HL-60 (cell line): ENCODE measurements around the gene ETHE1.
"Not testable (repeated sequence)": the region's sequence is repeated elsewhere in the genome, so short reads cannot be mapped to it uniquely, and the experiment has no call there.

Experiments used
- DNase-seq, 2 experiments: peaks; one replicate each; pipeline ENCODE4 v3.0.0-alpha.2; 2010 to 2020; ENCODE audit warnings: low read depth in 1 of 2, low spot score in 1 of 2
- H3K27ac ChIP-seq: fragments of 250-450 bp; sonication (Bioruptor Pico); replicated peaks from 2 replicates; pipeline ENCODE4 v1.5.1; 2020; ENCODE audit warnings: mild to moderate bottlenecking, moderate library complexity
- H3K27me3 ChIP-seq: fragments of 250-450 bp; sonication (Bioruptor Pico); 2 replicates; pipeline ENCODE4 v1.5.1; 2021; ENCODE audit warnings: mild to moderate bottlenecking, moderate library complexity; ENCODE audit not compliant: insufficient read depth, poor library complexity, severe bottlenecking
- H3K4me3 ChIP-seq: replicated peaks from 2 replicates; pipeline ENCODE4 v1.5.1; 2011; ENCODE audit warnings: mild to moderate bottlenecking, control low read depth, low read length; ENCODE audit not compliant: insufficient read depth
- GABPA ChIP-seq: IDR thresholded peaks from 2 replicates; pipeline ENCODE4 v1.6.1; 2012; ENCODE audit warnings: low read depth
- POLR2AphosphoS5 ChIP-seq: IDR thresholded peaks from 2 replicates; pipeline ENCODE4 v1.6.1; 2012; ENCODE audit warnings: low read depth
- SPI1 ChIP-seq: IDR thresholded peaks from 2 replicates; pipeline ENCODE4 v1.6.1; 2012; ENCODE audit warnings: low read depth, mild to moderate bottlenecking, borderline replicate concordance
- TF ChIP-seq, protein P1 (sequence below): IDR thresholded peaks from 2 replicates; pipeline ENCODE4 v1.6.1; 2012; ENCODE audit warnings: low read depth; ENCODE audit not compliant: insufficient replicate concordance
- TF ChIP-seq, protein P2 (sequence below): IDR thresholded peaks from one replicate; pipeline ENCODE4 v1.5.1; 2011; ENCODE audit warnings: low read length, control low read depth, inconsistent platforms; ENCODE audit not compliant: insufficient read depth

Gene ETHE1

DNA sequence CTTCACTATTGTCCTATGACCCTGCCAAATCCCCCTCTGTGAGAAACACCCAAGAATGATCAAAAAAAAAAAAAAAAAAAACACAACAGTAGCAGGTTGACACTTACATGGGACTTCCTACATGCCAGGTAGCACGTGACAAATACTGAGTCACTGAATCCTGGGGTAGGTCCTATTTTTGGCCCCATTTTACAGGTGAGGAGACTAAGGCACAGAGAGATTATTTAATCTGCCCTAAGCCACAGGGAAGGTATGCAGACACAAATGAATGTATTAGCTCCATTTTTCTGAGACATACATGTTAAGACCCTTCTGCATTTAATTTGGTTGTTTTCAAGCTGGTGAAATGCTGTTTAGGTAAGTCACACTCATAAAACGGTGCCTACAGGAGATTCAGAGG, 21.7 kb upstream of the ETHE1 start:
- H3K4me3 ChIP-seq, result no peak overlapping the region
- TF ChIP-seq, protein P1, sequence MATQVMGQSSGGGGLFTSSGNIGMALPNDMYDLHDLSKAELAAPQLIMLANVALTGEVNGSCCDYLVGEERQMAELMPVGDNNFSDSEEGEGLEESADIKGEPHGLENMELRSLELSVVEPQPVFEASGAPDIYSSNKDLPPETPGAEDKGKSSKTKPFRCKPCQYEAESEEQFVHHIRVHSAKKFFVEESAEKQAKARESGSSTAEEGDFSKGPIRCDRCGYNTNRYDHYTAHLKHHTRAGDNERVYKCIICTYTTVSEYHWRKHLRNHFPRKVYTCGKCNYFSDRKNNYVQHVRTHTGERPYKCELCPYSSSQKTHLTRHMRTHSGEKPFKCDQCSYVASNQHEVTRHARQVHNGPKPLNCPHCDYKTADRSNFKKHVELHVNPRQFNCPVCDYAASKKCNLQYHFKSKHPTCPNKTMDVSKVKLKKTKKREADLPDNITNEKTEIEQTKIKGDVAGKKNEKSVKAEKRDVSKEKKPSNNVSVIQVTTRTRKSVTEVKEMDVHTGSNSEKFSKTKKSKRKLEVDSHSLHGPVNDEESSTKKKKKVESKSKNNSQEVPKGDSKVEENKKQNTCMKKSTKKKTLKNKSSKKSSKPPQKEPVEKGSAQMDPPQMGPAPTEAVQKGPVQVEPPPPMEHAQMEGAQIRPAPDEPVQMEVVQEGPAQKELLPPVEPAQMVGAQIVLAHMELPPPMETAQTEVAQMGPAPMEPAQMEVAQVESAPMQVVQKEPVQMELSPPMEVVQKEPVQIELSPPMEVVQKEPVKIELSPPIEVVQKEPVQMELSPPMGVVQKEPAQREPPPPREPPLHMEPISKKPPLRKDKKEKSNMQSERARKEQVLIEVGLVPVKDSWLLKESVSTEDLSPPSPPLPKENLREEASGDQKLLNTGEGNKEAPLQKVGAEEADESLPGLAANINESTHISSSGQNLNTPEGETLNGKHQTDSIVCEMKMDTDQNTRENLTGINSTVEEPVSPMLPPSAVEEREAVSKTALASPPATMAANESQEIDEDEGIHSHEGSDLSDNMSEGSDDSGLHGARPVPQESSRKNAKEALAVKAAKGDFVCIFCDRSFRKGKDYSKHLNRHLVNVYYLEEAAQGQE, result no peak
- no peak for TF ChIP-seq GABPA
- TF ChIP-seq, protein P2, sequence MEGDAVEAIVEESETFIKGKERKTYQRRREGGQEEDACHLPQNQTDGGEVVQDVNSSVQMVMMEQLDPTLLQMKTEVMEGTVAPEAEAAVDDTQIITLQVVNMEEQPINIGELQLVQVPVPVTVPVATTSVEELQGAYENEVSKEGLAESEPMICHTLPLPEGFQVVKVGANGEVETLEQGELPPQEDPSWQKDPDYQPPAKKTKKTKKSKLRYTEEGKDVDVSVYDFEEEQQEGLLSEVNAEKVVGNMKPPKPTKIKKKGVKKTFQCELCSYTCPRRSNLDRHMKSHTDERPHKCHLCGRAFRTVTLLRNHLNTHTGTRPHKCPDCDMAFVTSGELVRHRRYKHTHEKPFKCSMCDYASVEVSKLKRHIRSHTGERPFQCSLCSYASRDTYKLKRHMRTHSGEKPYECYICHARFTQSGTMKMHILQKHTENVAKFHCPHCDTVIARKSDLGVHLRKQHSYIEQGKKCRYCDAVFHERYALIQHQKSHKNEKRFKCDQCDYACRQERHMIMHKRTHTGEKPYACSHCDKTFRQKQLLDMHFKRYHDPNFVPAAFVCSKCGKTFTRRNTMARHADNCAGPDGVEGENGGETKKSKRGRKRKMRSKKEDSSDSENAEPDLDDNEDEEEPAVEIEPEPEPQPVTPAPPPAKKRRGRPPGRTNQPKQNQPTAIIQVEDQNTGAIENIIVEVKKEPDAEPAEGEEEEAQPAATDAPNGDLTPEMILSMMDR, result no peak
- no peak for TF ChIP-seq POLR2AphosphoS5
- no peak for TF ChIP-seq SPI1
- DNase-seq, result no peak
- no peaks in the 10 kb centered on the region for H3K27me3 ChIP-seq
- no peak overlapping the region for H3K27ac ChIP-seq

DNA sequence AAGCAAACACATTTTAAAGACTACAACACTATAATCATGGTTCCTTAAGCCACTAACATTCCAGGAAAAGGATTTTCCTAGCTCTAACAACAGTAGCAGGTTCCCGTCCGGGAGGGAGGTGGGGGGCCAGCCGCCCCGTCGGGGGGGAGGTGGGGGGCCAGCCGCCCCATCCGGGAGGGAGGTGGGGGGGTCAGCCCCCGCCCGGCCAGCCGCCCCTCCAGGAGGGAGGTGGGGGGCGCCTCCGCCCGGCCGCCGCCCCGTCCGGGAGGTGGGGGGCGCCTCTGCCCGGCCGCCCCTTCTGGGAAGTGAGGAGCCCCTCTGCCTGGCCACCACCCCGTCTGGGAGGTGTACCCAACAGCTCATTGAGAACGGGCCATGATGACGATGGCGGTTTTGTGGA, 20.9 kb upstream of the ETHE1 start:
- not testable (repeated sequence) for H3K27me3 ChIP-seq, H3K27ac ChIP-seq, H3K4me3 ChIP-seq, DNase-seq

DNA sequence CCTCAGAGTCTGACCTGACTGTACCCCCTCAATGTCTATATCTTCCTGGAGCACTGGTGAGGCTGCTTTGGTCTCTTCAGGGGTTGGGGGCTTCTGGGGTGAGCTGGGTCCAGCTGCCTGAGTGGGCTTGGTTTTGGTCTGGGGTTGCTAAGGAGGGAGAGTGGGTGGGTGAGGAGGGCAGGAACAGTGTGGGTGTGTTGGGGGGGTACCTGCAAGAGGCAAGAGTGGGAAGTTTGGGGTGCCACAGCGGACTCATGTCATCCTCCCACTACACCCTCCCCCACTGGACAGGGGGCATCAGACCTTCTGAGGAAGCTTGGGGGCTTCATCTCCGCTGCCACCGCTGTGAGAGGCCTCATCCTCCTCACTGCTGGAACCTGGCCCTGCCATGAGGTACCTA, 19.6 kb upstream of the ETHE1 start:
- Histone ChIP-seq H3K4me3 (no peak overlapping the region), H3K27ac (no peak overlapping the region), H3K27me3 (no peaks in the 10 kb centered on the region)
- DNase-seq, result no peak
- TF ChIP-seq POLR2AphosphoS5, result no peak
- TF ChIP-seq SPI1, result no peak
- no peak for TF ChIP-seq GABPA
- TF ChIP-seq, protein P1, result no peak
- TF ChIP-seq, protein P2, result no peak

DNA sequence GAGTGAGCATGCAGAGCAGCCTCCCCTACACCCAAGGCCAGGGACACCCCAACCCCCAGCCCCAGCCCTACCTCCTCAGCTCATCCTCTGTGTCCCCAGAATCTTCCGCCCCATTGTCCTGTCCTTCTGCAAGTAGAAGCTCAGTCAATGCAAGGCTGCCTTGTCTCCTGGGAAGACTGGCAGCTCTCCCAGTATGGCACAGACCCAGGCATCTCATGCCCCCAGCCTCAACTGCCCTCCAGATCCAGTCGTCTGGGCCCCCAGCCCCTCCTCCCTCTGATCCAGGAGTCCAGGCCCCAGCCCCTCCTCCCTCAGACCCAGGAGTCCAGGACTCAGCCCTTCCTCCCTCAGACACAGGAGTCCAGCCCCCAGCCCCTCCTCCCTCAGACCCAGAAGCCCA, 19.0 kb upstream of the ETHE1 start:
- H3K4me3 ChIP-seq, result no peak overlapping the region
- no peak overlapping the region for H3K27ac ChIP-seq
- TF ChIP-seq, protein P1, result no peak
- H3K27me3 ChIP-seq, result no peaks in the 10 kb centered on the region
- no peak for DNase-seq
